CD4-positive, alpha-beta T cell treated with Interleukin-4 for 1 hour (primary cell): ENCODE measurements around the gene KRT12.

Experiments
- DNase-seq, 2 donors: peaks; one replicate each; pipeline ENCODE4 v3.0.0-alpha.2; 2020 to 2022

Gene KRT12

GRCh38 chr17:40812639-40813038 is 54.4 kb downstream of the KRT12 start:
- no peak for DNase-seq
